NOMO-1 treated with DMSO at 0.1 percent for 48 hours (cell line): ENCODE measurements around the gene MAP4K1.

Experiments used
- DNase-seq: peaks from one replicate; lab custom pipeline; 2025; ENCODE audit not compliant: unreplicated experiment; lab: John Stamatoyannopoulos, UW

Gene MAP4K1

GRCh38 chr19:38549061-38549460 lies 68.7 kb downstream of the MAP4K1 start:
- DNase-seq, result no peak

DNA sequence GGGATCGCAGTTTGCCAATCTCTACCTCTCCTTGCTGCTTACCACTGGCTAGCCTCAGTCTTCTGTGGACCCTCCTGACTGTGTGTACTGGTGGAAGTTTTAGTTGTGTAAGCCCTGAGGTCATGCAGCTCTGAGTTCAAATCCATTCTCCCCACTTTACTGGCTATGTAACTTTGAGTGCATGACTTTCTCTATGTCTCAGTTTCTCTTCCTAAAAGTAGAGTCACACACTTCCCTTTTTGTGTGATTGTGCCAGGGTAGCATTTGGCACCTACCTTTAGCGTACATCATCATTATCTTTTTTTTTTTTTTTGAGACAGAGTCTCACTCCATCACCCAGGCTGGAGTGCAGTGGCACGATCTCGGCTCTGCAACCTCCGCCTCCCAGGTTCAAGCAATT lies 70.3 kb downstream of the MAP4K1 start:
- DNase-seq, result peak; percentile 62

- peak; percentile 28 for DNase-seq
Observed at GRCh38 chr19:38545596-38545995, 72.2 kb downstream of the MAP4K1 start.

- no peak for DNase-seq
Observed at GRCh38 chr19:38544569-38545315, 73.0 kb downstream of the MAP4K1 start.

DNA sequence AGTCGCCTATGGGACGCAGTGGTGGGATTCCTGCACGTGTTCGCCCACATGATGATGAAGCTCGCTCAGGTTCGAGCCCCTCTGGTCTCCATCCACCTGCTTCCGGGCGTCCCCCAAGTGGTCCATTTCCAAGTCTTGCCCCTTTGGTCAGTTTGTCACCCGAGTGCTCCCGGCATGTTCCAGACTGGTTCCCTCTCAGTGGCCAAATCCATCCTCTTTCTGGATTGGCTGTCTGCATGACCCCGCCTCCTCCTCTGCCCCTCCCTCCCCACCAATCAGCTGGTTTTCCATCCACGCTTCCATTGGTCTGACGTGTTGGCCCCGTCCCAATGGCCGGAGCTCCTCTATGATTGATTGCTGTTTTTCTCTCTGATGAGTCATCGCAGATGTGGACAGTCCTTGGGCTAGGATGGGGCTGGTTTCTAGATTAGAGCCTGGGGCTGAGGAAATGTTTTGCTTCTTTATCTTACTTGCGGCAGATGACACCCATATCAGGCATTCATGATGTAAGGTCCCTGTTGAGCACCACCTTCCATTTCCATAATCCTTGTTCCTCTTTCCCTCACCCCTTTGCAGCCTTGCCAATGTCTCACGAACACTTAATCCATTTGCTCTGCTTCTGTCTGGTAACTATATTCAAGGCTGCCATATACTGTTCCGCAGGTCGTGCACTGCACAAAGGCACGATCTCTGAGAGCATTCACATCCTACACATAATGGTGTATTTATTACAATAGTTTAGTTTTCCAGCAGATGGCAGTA lies 73.8 kb downstream of the MAP4K1 start:
- DNase-seq, result peak; percentile 88

DNA sequence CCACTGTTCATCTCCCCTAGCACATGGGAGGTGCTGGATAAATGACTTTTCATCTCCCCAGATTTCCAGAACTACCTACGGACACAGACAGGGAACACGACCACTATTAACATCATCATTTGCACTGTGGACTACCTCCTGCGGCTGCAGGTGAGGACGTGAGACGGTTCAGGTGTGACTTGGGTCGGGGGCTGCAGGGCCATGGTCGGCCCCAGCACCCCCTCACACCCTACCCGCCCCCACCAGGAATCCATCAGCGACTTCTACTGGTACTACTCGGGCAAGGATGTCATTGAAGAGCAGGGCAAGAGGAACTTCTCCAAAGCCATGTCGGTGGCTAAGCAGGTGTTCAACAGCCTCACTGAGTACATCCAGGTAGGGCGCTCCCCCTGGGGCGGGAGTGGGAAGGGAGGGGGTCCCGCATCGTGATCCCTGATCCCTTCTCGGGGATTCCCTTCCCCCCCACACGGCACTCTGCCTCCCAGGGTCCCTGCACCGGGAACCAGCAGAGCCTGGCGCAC lies 74.4 kb downstream of the MAP4K1 start:
- DNase-seq, result no peak

DNA sequence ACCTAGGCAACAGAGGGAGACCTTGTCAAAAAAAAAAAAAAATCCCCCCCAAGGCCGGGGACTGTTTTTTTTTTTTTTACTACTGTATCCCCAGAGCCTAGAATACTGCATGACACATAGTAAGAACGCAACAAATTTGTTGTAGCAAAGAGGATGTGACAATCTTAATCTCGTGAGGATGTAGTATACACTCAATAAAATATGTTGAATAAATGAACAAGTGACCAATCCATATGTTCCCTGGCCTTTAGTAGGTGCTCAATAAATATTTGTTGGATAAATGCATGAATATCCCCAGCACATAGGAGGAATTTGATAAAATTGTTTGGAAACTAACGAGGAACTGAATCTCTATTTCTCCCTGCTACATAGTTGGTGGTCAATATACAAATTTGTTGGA lies 75.7 kb downstream of the MAP4K1 start:
- no peak for DNase-seq

- DNase-seq, result no peak
Observed at GRCh38 chr19:38539751-38540150, 78.0 kb downstream of the MAP4K1 start.

DNA sequence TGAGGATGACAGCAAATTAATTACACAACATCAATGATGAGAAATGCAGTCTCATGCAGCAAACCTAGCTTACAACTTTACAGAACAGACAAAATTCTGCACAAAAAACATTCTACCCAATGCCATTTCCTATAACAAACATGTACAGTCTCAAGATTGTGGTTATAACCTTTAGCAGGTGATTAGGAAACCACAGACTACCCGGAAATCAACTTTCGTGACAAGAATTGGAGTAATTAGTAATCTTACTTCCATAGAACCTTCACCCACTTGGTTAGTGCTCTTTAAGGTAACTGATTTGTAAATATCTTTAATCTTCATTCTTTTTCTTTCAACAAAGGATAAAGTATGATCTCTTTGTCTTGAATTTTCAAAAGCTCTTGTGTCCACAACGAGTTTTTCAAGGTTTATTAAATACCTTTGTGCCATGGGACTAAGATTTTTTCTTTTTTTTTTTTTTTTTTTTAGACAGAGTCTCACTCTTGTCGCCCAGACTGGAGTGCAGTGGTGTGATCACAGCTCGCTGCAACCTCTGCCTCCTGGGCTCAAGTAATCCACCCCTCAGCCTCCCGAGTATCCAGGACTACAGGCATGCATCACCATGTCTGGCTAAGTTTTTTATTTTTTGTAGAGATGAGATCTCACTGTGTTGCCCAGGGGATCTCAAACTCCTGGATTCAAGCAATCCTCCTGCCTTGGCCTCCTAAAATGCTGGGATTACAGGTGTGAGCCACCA lies 78.8 kb downstream of the MAP4K1 start:
- no peak for DNase-seq

DNA sequence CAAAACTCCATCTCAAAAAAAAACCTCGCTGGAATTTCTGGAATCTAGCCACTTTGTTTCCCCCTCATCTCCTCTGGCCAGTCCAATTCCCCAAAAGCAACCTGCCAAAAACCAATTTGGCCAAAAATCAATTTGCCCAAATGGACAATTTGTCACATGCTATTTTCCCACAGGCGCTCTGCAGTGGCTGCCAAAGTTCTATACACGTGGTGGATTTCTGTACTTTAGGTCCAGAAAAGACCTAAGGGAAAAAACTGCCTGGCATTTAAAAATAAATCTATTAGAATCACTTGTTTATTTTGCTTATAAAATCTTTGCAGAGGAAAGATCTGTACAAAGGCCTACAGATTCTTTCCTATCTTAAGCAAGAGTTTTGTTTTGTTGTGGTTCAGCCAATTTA lies 79.4 kb downstream of the MAP4K1 start:
- peak; percentile 75 for DNase-seq
